ENCODE results near the gene ITPK1.

DNA sequence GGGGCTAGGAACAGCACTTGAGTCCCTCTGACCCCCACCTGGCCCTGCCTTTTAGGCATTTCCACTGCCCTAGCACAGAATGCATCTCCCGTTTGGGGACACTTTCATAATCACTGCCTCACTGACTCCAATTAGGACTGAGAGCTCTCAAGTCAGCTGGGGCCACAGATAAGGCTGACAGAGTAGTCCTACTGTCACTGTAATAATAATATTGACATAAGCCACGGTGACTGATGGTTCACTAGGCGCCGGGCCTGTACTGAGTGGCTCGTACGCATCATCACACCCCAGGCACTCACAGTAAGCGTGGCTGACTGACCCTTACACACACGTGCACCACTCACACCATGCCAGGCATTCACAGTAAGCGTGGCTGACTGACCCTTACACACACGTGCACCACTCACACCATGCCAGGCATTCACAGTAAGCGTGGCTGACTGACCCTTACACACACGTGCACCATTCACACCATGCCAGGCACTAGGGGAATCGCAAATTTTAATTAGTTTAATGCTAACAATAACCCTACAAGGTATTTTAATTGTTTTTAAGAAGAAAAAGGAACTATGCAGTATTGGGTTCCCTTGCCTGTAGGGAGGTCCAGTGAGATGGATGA, 105.1 kb downstream of the ITPK1 start:
- no peak for TF ChIP-seq CTCF (IDR thresholded peaks at IDR 0.05)
- no peak for TF ChIP-seq POLR2A (IDR thresholded peaks at IDR 0.05; ENCODE audit: low read depth)

Data from esophagus muscularis mucosa (tissue), 3 donors.